K562 (cell line): ENCODE data around the gene LMOD1. TPM values are rescaled to one million over a fixed set of nuclear protein-coding genes. Genes with fewer than 3 reads are reported as not detected.
A peak's percentile ranks its signal among the peaks of the same experiment; 100 is the strongest.

ENCODE experiments used
- AFF4 ChIP-seq: sonication (generic); formaldehyde crosslinking; IDR thresholded peaks from 2 replicates; pipeline ENCODE4 v1.8.0; 2023; ENCODE audit warnings: mild to moderate bottlenecking, missing genetic modification reagents
- BRF2 ChIP-seq: IDR thresholded peaks from 3 replicates; pipeline ENCODE4 v1.6.1; 2011; ENCODE audit warnings: borderline replicate concordance, mild to moderate bottlenecking; ENCODE audit not compliant: insufficient read length, insufficient read depth
- CHD4 ChIP-seq: fragments of 200-600 bp; sonication (generic); IDR thresholded peaks from 3 replicates; pipeline ENCODE4 v1.6.1; 2012; ENCODE audit warnings: low read depth, mild to moderate bottlenecking, mixed read lengths, low read length, inconsistent platforms; ENCODE audit not compliant: insufficient read depth, insufficient replicate concordance, poor library complexity, severe bottlenecking
- CUX1 ChIP-seq: fragments of 200-800 bp; sonication (Bioruptor generic); IDR thresholded peaks from 2 replicates; pipeline ENCODE4 v1.6.1; 2016; ENCODE audit warnings: missing genetic modification characterization, missing compliant biosample characterization
- E4F1 ChIP-seq: fragments of 250-450 bp; sonication (Bioruptor Pico); IDR thresholded peaks from 2 replicates; pipeline ENCODE4 v1.5.0; 2021; ENCODE audit warnings: mild to moderate bottlenecking, borderline replicate concordance
- GTF2A2 ChIP-seq: IDR thresholded peaks from 2 replicates; pipeline ENCODE4 v1.6.1; 2016; ENCODE audit warnings: mild to moderate bottlenecking, missing genetic modification characterization, missing compliant biosample characterization
- KDM5B ChIP-seq: fragments of 200-600 bp; sonication (generic); IDR thresholded peaks from 2 replicates; pipeline ENCODE4 v1.6.1; 2012; ENCODE audit warnings: low read depth, mild to moderate bottlenecking, moderate library complexity, low read length, control low read depth, inconsistent platforms; ENCODE audit not compliant: insufficient replicate concordance
- MEF2D ChIP-seq: conservative IDR thresholded peaks from 2 replicates; pipeline ENCODE4 v1.6.1; 2016; ENCODE audit warnings: low read depth, missing genetic modification characterization, missing compliant biosample characterization
- MYBL2 ChIP-seq, 2 experiments: fragments of 450-650 bp in 1 of 2; sonication (generic) in 1 of 2; formaldehyde crosslinking in 1 of 2; IDR thresholded peaks; 2 replicates each; pipeline versions ENCODE4 v1.6.1 to v1.8.1; 2017 to 2022; ENCODE audit warnings: borderline replicate concordance in 1 of 2, inconsistent platforms in 1 of 2, low read depth in 1 of 2, mild to moderate bottlenecking in 1 of 2, missing genetic modification reagents in 1 of 2, moderate library complexity in 1 of 2
- NFXL1 ChIP-seq: fragments of 450-650 bp; formaldehyde crosslinking; IDR thresholded peaks from 2 replicates; pipeline ENCODE4 v1.4.0; 2021; ENCODE audit warnings: mild to moderate bottlenecking
- PTBP1 ChIP-seq: fragments of 200-400 bp; formaldehyde crosslinking; IDR thresholded peaks from 2 replicates; pipeline ENCODE4 v1.6.1; 2017; ENCODE audit warnings: low read depth, low read length
- SRSF9 ChIP-seq: fragments of 200-400 bp; formaldehyde crosslinking; IDR thresholded peaks from 2 replicates; pipeline ENCODE4 v1.6.1; 2017; ENCODE audit warnings: low read depth, low read length, borderline replicate concordance
- U2AF1 ChIP-seq: fragments of 200-400 bp; formaldehyde crosslinking; optimal IDR thresholded peaks from 2 replicates; pipeline ENCODE3; 2017; ENCODE audit warnings: mild to moderate bottlenecking, low read depth, low read length, moderate library complexity
- polyA plus RNA-seq, 8 experiments: library from polyadenylated mRNA; depleted of rRNA in 4 of 8; stranded (reverse) in 5 of 8; unstranded in 3 of 8; fragments of >200 nt; fragmentation: Nextera tagmentation in 2 of 8; fragmentation: Illumina TruSeq in 1 of 8; extraction: Ambion mirVana in 2 of 8; extraction: Trizol in 1 of 8; gene quantifications; 2 replicates each; pipeline versions ENCODE4 v1.2.1 to v1.2.3, GENCODE V29; 2011 to 2014; ENCODE audit warnings: inconsistent platforms in 1 of 8, missing spikeins in 1 of 8
- total RNA-seq, 7 experiments: library from RNA; depleted of rRNA in 6 of 7; stranded (reverse); fragments of >200 nt in 6 of 7; fragmentation: Illumina TruSeq in 2 of 7; extraction: Trizol in 2 of 7; gene quantifications; 2 replicates each; pipeline versions ENCODE4 v1.2.1 to v1.2.3, GENCODE V29; 2011 to 2021; ENCODE audit warnings: low replicate concordance in 1 of 7

LMOD1 gene
- total and polyA plus RNA-seq, 9 of the 15 experiments (the other 6 are each of a cell fraction or from before 2014, with no cell fraction given) = 0.03 to 0.54 (median 0.38) TPM; not detected in 1

- TF ChIP-seq CUX1 (CRISPR knock-in tag) (no peak), MEF2D (0 out of 2 replicates have a peak, but pooled peaks have one; percentile 17), NFXL1 (CRISPR knock-in tag) (no peak), E4F1 (CRISPR knock-in tag) (no peak), U2AF1 (no peak), PTBP1 (no peak), GTF2A2 (tag) (no peak), BRF2 (no peak), SRSF9 (no peak), AFF4 (CRISPR knock-in tag) (no peak), KDM5B (no peak), CHD4 (no peak), MYBL2 (IDR thresholded peaks at IDR 0.05; ENCODE audit: low read depth) (no peak), MYBL2 (CRISPR knock-in tag; IDR thresholded peaks at IDR 0.05; ENCODE audit: borderline replicate concordance) (no peak)
These were observed 21.1 kb downstream of the LMOD1 start (continued) for GRCh38 chr1:201925301-201925567.
